OCI-LY1 (cell line): ENCODE data around the gene ZNF485.

Experiments used
- CTCF ChIP-seq: fragments of 200-600 bp; sonication (generic), shearing (Covaris generic); IDR thresholded peaks from 2 replicates; pipeline ENCODE4 v1.5.1; 2017; ENCODE audit warnings: mild to moderate bottlenecking, antibody characterized with exemption, low read length, moderate library complexity, mixed read lengths
- EZH2 ChIP-seq: fragments of 200-600 bp; sonication (generic), shearing (Covaris generic); IDR thresholded peaks from 2 replicates; pipeline ENCODE4 v1.8.0; 2017; ENCODE audit warnings: borderline replicate concordance, mixed run types, mild to moderate bottlenecking, antibody characterized with exemption, low read length, moderate library complexity, mixed read lengths

DNA sequence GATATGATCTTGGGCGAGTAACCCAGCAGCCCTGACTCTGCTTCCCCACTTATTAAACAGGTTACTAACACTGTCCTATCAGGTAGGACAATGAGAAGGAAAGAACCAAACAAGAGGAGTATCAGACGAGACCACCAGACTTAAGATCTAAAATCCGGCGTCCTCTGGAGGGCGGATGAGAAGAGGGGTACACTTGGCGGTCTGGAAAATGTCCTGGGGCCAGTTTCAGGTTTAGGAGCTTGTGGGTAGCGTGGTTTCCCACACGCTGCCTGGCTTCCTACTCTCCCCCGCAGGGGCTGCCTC lies 41.8 kb downstream of the ZNF485 start:
- TF ChIP-seq EZH2, result no peak
- no peak for TF ChIP-seq CTCF
